Amygdala (tissue), 56 donors: ENCODE results near the gene PSD2.

Source experiments
- DNase-seq, 56 donors: peaks; one replicate each; lab custom pipeline; 2025; lab: John Stamatoyannopoulos, UW

The PSD2 gene

GRCh38 chr5:139762615-139763170 lies 32.9 kb upstream of the PSD2 start:
- DNase-seq, result no peak

- no peak for DNase-seq
Observed at GRCh38 chr5:139763280-139763929, 32.2 kb upstream of the PSD2 start.

- DNase-seq, result peak in 49 of 56 donors; percentile 34 to 85 (median 72)
Observed at GRCh38 chr5:139763930-139764791, 31.4 kb upstream of the PSD2 start.

- peak in 1 of 56 donors; percentile 56 for DNase-seq
Observed at GRCh38 chr5:139764886-139765408, 30.7 kb upstream of the PSD2 start.

- peak in 49 of 56 donors; percentile 33 to 98 (median 82) for DNase-seq
Observed at GRCh38 chr5:139765409-139766217, 30.0 kb upstream of the PSD2 start.

- DNase-seq, result no peak
Observed at GRCh38 chr5:139767960-139768359, 27.6 kb upstream of the PSD2 start.

GRCh38 chr5:139768807-139769465 lies 26.7 kb upstream of the PSD2 start:
- no peak for DNase-seq

GRCh38 chr5:139769477-139769876 lies 26.1 kb upstream of the PSD2 start:
- DNase-seq, result no peak

GRCh38 chr5:139770722-139771121 lies 24.9 kb upstream of the PSD2 start:
- no peak for DNase-seq

- DNase-seq, result no peak
Observed at GRCh38 chr5:139772089-139772791, 23.4 kb upstream of the PSD2 start.

- no peak for DNase-seq
Observed at GRCh38 chr5:139772927-139773690, 22.5 kb upstream of the PSD2 start.

GRCh38 chr5:139774980-139775661 lies 20.5 kb upstream of the PSD2 start:
- DNase-seq, result peak in 45 of 56 donors; percentile 17 to 86 (median 58)

GRCh38 chr5:139775872-139776271 lies 19.7 kb upstream of the PSD2 start:
- no peak for DNase-seq

- no peak for DNase-seq
Observed at GRCh38 chr5:139776861-139777260, 18.7 kb upstream of the PSD2 start.

GRCh38 chr5:139783436-139783965 lies 12.1 kb upstream of the PSD2 start:
- no peak for DNase-seq

GRCh38 chr5:139784488-139784887 lies 11.1 kb upstream of the PSD2 start:
- DNase-seq, result no peak

- DNase-seq, result no peak
Observed at GRCh38 chr5:139787257-139787567, 8.4 kb upstream of the PSD2 start.
